Neural progenitor cell (in vitro differentiated cells): ENCODE data around the gene OGFOD3.

ENCODE experiments used
- EZH2 ChIP-seq: fragments of 200-600 bp; sonication (generic); IDR thresholded peaks from 2 replicates; pipeline ENCODE4 v1.6.1; 2017; ENCODE audit warnings: antibody characterized with exemption, mild to moderate bottlenecking, moderate library complexity
- EZH2phosphoT487 ChIP-seq: fragments of 200-600 bp; sonication (generic); IDR thresholded peaks from 2 replicates; pipeline ENCODE4 v1.6.1; 2017; ENCODE audit warnings: antibody characterized with exemption
- TF ChIP-seq, protein P1 (sequence below): fragments of 200-600 bp; sonication (generic); IDR thresholded peaks from 2 replicates; pipeline ENCODE4 v1.5.1; 2017; ENCODE audit warnings: antibody characterized with exemption, mild to moderate bottlenecking

DNA sequence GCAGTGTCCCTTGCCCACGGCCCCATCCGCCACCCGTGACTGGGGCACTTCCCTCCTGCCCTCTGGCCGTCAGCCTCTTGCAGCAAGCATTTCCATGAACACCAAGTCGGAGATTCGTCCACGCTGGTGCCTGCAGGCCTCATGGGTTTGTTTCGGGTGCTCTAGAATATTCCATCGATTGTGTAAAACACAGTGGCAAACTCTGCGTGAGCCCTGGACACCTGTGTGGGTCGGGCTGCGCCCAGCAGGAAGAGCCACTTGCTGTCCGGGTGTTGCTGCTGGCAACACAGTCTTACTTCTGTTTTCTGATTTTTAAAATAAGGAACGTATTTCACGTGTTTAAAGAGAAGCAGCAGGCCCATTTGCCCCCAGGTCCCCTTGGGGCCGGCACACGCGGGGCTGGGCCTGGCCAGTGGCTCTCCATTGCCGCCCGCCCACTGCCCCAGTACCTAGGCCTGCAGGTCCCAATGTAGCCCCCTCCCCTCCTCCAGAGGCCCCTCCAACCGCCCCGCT lies 22.1 kb upstream of the OGFOD3 start:
- TF ChIP-seq EZH2phosphoT487 (no peak), EZH2 (no peak)
- TF ChIP-seq, protein P1, sequence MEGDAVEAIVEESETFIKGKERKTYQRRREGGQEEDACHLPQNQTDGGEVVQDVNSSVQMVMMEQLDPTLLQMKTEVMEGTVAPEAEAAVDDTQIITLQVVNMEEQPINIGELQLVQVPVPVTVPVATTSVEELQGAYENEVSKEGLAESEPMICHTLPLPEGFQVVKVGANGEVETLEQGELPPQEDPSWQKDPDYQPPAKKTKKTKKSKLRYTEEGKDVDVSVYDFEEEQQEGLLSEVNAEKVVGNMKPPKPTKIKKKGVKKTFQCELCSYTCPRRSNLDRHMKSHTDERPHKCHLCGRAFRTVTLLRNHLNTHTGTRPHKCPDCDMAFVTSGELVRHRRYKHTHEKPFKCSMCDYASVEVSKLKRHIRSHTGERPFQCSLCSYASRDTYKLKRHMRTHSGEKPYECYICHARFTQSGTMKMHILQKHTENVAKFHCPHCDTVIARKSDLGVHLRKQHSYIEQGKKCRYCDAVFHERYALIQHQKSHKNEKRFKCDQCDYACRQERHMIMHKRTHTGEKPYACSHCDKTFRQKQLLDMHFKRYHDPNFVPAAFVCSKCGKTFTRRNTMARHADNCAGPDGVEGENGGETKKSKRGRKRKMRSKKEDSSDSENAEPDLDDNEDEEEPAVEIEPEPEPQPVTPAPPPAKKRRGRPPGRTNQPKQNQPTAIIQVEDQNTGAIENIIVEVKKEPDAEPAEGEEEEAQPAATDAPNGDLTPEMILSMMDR: no peak
